ENCODE data around the gene RADIL.

DNA sequence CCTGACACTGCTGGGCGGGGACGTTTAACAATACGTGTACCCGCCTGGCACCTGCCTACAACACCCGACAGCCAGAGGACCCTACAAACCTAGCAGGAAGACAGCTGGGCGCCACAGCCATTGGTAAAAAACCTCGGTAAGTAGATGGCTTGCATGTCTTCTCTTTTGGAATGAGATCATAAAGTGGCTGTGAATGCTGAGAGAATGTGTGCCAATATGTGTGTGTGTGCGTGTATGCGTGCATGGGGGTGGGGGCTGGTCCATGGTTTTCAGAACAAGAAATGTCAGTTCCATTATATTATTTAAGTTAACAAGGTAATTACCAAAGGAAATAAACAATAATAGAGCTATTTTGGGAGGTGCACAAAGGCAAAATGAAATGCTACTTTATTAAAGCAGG lies 60.8 kb downstream of the RADIL start:
- TF ChIP-seq, protein P1, sequence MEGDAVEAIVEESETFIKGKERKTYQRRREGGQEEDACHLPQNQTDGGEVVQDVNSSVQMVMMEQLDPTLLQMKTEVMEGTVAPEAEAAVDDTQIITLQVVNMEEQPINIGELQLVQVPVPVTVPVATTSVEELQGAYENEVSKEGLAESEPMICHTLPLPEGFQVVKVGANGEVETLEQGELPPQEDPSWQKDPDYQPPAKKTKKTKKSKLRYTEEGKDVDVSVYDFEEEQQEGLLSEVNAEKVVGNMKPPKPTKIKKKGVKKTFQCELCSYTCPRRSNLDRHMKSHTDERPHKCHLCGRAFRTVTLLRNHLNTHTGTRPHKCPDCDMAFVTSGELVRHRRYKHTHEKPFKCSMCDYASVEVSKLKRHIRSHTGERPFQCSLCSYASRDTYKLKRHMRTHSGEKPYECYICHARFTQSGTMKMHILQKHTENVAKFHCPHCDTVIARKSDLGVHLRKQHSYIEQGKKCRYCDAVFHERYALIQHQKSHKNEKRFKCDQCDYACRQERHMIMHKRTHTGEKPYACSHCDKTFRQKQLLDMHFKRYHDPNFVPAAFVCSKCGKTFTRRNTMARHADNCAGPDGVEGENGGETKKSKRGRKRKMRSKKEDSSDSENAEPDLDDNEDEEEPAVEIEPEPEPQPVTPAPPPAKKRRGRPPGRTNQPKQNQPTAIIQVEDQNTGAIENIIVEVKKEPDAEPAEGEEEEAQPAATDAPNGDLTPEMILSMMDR (conservative IDR thresholded peaks at IDR 0.05; ENCODE audit: low read depth, low read length) = no peak
- TF ChIP-seq EZH2 (IDR thresholded peaks at IDR 0.05; ENCODE audit: borderline replicate concordance, low read depth, low read length, poor library complexity, severe bottlenecking) = no peak
